NOMO-1 (cell line): Measurements from ENCODE around the gene TFF1.

Experiments used
- DNase-seq, 2 experiments: peaks; one replicate each; lab custom pipeline; 2025; ENCODE audit not compliant: unreplicated experiment in 2 of 2; lab: John Stamatoyannopoulos, UW

Gene TFF1

DNA sequence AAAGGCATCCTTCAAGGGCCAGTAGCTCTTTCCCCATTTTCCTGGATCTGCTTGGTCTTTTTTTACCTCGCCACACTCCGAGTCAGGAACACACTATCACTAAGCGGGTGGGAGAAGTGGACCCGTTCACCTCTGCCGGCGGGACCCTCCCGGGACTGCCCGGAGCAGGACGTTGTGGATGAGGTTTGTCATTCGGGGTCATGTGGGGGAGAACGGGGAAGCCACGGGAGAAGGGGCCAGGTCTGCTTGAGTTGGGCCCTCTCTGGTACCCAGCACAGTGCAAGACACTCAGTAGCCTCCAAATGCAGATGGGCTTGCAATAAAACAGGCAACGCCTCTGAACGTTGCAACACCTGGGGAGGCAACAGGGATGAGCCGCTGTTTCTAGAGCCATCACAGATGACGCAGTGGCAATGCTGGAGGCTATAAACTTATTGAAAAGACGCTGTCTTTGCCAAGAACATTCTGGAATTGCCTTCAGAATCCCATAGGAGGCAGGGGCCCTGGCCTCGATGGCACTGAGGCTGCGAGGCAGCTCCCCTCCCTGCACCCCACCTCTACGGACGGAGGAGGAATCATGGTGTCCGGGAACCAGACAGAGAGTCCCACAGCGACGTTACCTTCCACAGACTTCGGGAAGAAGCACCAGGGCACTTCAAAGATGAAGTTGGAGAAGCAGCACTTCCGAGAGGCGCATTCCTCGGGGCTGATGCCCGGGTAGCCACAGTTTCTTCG lies 19.3 kb downstream of the TFF1 start:
- no peak for DNase-seq

- DNase-seq: no peak
Measured at GRCh38 chr21:42346441-42346840, 19.9 kb downstream of the TFF1 start.

DNA sequence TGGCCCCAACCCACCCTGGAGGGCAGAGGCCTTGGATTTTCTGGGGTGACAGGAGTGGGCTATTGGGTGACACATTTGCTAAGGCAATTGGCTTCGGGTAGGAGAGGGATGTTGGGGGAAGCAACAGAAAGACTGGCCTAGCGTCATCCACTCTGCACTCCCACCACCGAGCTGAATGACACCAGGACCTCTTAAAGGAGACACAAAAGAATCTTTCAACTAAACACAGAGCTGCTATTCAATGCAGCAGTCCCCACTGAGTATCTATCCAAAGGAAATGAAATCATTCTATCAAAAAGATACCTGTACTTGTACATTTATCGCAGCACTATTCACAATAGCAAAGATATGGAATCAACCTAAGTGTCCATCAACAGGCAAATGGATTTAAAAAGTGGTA lies 21.7 kb downstream of the TFF1 start:
- DNase-seq: no peak

DNA sequence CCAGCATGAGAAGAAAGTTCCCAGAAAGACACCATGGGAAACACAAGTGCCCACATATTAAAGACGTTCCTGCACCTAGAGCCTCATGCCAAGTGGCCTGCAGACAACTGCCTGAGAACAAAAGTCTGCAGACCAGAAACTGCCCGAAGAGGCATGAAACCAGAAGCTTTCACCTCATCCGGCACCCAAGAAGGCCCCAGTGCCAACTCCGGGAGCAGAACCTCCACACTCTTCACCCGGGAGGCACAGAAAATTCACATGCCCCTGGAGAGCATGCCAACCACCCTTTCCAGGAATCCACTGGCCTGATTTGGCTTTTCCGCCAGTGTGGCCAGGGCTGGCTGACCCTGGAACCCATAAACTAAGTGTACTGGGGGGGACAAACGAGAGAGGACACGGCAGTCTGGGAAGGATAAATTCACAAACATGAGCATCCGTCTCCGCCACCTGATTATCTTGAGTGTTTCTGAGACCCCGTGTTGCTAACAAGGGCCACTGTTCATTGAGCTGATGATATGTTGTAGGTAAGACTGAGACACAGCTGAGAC lies 22.3 kb downstream of the TFF1 start:
- no peak for DNase-seq

DNA sequence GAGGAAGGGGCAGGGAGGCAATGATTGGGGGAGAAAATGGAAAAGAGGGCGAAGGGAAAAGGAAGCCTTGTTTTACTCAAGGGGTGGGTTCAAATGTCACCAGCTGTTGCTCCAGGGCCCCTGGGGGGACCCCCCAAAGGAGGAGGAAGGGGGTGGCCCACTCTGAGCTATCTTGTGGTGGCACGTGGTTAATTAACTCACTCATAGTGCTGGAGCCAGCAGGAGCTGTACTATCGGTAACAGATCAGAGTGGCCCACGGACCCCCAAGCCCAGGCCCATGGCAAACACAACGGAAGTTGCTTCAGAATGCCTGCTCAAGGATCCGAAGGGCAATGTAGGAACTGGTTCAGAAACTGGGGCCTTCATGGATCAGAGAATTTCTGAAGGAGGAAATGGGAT lies 22.8 kb downstream of the TFF1 start:
- no peak for DNase-seq

DNA sequence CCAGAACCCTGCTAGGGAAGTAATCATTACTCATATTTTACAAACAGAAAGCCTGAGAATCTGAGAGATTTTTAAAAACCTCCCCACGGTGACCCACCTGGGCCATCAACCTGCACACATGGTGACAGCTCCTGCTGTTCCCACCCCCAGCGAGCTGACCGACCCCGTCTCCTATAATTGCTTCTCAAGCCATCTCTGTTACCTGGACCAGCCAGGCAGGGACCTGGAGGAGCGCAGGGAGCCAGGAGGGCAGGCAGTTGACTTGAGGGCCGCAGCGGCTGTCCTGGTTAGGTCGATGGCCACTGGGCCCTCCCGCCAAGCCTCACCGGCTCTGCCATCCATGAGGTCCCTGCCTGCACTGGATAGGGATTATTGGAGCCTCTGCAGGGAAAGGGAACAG lies 23.2 kb downstream of the TFF1 start:
- no peak for DNase-seq

- DNase-seq: no peak
Measured at GRCh38 chr21:42341776-42342542, 24.4 kb downstream of the TFF1 start.

- DNase-seq: no peak
Measured at GRCh38 chr21:42340187-42341050, 25.9 kb downstream of the TFF1 start.

DNA sequence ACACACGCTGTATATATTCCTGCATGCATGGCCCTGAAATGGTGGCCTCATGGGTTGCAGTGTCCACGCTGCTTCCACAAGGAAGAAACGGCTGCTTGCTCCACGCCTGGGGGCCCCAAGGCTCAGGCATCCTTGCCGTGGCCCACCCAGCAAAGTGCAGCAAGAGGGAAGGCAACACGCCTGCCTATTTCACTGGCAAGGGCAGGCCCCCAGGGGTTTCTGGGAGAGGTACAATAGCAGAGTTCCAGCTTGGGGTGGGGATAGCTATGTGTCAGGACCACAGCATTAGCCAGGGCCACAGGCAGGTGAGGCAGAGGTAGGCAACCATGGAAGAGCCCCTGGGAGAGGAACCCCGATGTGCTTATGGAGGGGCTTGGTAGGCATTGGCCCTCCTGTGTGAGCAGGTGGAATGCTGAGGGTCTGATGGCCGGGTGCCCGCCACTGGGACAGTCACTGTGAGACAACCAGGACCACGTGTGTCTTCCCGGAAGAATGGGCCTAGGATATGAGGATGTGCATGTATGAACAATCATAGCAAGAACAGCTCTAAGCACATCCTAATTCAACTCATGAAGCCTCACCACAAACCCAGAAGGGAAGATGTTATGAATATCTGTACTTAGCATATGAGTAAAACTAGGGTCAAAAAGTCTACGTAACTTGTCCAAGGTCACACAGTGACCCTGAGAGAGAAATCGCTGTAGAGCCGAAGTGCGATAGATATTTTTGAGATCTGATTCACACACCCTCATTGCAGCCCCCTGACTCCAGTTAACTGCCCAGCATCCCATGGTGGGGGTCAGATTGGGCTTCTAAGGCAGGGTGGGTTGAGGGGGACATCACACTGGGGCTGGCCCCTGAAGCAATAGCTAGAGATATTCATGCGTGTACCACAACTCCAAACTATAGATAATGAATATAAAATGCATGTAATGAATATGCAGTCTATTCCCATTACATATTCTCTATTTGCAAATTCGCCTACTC lies 27.3 kb downstream of the TFF1 start:
- DNase-seq: no peak

GRCh38 chr21:42337830-42338728 lies 28.3 kb downstream of the TFF1 start:
- DNase-seq: peak; percentile 6 to 54

DNA sequence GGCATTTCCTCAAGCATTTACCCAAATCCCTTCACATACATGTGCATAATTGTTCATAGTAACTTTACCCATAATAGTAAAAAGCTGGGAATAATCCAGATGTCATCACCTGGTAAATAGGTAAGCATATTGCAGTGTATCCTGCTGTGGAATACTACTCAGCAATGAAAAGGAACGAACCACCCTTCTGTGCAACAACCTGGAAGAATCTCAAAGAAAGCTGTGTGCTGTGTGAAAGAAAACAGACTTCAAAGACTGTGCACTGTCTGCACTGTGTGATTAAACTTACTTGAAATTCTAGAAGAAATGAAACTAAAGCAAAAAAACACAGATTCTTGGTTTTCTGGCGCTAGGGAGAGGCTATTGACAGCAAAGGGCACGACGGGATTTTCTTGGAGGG lies 29.1 kb downstream of the TFF1 start:
- DNase-seq: no peak

GRCh38 chr21:42336054-42336453 lies 30.3 kb downstream of the TFF1 start:
- DNase-seq: no peak

DNA sequence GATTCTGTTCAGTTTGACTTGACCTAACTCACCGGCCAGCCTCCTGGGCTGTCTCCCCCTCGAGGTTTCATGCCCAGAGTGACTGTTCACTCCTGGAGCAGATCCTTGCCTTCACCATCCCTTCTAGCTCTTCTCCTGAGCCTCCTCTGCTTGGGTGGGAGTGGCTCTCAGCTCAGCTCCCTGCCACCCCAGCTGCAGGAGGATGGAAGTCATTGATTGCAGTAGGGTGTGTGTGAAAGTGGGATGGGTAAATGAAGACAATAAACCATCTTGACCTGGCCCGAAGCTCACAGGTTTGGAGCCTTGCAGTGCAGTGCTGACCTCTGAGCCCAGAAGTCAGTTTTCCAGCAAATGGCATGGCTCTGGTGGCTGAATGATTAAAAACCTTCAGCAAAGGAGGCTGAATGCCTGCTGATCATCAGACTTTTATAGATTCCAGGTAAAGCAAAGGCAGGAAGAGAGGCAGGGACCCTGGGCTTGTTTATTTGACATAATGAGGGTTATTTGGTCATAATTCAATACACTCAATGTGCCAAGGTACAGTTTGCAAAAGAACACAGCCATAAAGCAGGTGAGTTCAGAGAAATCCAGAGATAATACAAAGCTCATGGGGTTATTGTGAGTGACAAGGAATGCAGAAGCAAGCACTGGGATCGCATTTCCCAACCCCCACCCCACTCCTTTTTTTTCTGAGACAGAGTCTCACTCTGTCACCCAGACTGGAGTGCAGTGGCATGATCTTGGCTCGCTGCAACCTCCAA lies 33.6 kb downstream of the TFF1 start:
- DNase-seq: no peak

- DNase-seq: no peak
Measured at GRCh38 chr21:42331660-42332059, 34.7 kb downstream of the TFF1 start.

DNA sequence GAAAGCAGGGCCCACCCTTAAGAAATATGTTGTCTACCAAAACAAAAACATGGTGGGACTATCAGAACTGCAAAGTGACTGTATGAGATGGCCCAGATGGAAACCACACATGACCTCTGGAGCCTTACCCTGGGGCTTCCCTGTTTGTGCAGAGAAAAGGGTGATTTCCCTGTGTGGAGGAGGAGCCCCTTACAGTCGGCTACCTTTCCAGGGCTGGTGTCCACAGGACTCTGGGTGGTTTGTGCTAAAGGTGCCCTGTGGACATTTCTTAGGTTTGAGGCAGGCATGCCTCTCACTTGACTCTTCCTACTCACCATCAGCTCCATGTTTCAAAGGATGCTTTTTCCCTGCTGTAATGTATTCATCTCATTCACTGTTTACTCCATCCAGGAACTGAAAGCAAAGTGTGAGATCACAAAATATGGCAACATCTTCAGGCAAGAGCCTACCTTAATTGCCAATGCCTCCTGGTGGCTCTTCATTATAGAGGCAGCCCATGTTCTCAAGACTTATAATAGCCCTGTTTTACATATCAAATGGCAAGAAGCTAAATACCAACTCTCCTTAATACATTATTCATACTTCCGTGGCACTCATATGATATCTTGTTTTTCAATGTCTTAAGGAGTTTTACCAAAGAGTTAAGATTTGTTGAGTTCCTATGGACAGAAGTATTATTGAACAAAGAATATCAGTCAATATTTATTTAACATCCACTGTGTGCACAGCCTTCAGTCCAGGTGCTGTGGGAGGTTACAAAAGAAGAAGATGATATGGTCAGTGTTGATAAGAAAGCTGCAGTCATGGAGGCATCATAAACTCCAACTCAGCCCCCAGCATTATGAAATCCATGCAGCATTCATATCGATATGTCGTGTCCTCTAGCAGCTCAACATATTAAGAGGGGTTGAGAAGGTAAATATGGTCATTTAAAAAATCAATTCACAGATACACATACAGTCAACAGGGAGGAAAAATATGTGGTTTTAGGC lies 35.7 kb downstream of the TFF1 start:
- DNase-seq: no peak

- DNase-seq: no peak
Measured at GRCh38 chr21:42324896-42325295, 41.4 kb downstream of the TFF1 start.

DNA sequence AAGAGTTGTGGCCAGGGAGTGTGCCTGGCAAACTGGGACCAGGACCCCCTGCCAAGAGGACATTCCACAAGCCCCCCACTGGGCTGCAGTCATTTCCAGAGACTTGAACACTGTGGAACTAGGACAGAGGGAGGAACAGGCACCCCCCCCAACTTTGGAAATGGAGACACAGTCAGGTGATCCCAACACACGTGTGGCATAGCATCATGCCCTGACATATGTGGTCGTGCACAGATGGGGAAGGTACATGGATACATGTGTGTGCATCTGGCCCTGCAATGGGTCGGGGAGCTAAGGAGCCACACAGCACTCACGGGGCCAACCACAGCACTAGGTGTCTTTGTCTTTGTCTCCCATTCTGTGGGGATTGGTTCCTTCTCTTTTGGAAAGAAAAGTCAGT lies 44.5 kb downstream of the TFF1 start:
- no peak for DNase-seq
